GM10248 (cell line): ENCODE results near the gene BTN2A1.
"Not testable (repeated sequence)": the region's sequence is repeated elsewhere in the genome, so short reads cannot be mapped to it uniquely, and the experiment has no call there.

Experiments
- CTCF ChIA-PET: fragments of 300-600 bp; sonication (Branson Sonifier 250); formaldehyde crosslinking; extraction: SDS; loops from one replicate; lab custom pipeline; 2021; ENCODE audit warnings: antibody characterized with exemption; lab: Yijun Ruan, JAX
- POLR2A ChIA-PET: fragments of 350-650 bp; sonication (Branson Sonifier 250); formaldehyde crosslinking; extraction: SDS; loops from one replicate; lab custom pipeline; 2020; ENCODE audit warnings: antibody characterized with exemption; lab: Yijun Ruan, JAX
- DNase-seq: peaks from one replicate; pipeline ENCODE4 v3.0.0; 2012; ENCODE audit errors: extremely low spot score
- CTCF ChIP-seq: IDR thresholded peaks from 2 replicates; pipeline ENCODE4 v1.5.1; 2012; ENCODE audit warnings: mild to moderate bottlenecking, low read depth; ENCODE audit errors: extremely low read depth, missing control alignments, control extremely low read depth

The BTN2A1 gene

DNA sequence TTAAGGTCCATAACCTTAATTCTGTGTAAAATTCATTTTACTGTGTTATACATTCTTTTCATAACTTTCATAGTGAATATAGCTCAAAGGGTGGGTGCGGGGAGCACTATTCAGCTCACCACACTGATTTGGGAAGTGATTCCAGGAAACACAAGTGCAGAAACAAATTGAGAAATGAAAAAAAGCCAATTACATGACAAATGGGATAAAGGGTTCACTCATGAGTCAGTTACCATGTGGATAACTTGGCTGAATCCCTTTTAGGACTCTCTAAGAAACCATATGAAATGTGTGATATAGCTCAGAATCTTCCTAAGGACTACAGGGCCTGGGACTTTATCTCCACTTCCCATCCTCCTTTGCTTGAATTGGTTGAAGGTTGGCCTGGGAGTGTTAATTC is 3.1 kb upstream of the BTN2A1 start:
- DNase-seq, result no peak
- ChIA-PET CTCF (interaction anchor here (0.9 to 3.0 kb wide), 3 partner anchors 10 to 72 kb away, joined by 3 to 6 read pairs (median 3); partner anchors contain the start of gene BTN2A2), POLR2A (no interaction called here)
- no peak for TF ChIP-seq CTCF

GRCh38 chr6:26455357-26455970 is 2.3 kb upstream of the BTN2A1 start:
- CTCF ChIA-PET, result interaction anchor here (1.2 to 3.0 kb wide), 4 partner anchors 9 to 15 kb away, joined by 3 to 6 read pairs (median 5); no protein-coding TSS in a partner anchor
- POLR2A ChIA-PET, result no interaction called here
- no peak for DNase-seq

DNA sequence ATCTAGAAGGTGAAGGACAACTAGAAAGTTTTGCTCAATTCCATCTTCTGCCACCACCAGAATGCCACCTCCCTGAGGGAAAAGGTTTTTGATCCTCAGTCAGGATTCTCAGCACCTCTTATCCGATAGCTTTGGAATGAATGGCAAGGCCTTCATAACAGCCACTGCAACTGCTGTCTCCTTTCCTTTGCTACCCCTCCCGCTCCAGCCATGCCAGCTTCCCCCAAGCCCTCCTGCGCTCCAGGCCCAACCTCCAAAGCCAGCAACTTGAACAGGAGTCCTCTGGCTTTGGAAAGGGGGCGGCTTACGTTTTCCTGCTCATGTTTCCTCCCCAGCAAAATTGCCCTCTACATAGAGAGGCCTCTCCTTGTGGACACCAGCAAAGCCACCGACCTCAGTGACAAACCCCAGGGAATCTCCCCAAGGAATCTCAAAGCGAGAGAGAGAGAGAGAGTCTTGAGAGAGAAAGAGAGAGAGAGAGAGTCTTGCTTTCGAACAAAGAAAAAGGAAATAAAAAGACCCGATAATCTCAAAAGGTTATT is 420 bp upstream of the BTN2A1 start:
- no peak for DNase-seq
- no peak for TF ChIP-seq CTCF
- CTCF ChIA-PET, result no interaction called here
- POLR2A ChIA-PET, result no interaction called here

More at GRCh38 chr6:26455357-26455970, 2.3 kb upstream of the BTN2A1 start:
- no peak for TF ChIP-seq CTCF

DNA sequence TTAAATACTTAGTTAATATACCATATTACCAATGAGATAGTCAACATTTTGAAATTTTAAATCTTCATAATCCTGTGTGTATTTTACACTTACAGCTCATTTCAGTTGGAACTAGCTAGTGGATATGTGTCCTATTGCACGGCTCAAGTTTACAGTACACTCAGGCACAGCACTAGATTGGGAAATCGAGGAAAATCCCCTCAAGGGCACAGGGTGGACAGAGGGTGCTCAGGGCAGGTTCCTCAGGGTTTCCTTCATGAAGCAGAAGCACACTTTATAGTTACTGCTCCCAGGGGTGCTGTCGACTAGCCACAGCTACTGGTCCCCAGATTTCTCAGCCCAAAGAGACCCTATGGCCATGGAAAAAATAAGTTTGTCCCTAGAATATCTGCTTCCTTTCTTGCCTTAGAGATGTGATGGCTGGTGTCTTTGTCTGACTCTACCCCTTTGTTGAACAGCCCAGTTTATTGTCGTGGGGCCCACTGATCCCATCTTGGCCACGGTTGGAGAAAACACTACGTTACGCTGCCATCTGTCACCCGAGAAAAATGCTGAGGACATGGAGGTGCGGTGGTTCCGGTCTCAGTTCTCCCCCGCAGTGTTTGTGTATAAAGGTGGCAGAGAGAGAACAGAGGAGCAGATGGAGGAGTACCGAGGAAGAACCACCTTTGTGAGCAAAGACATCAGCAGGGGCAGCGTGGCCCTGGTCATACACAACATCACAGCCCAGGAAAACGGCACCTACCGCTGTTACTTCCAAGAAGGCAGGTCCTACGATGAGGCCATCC is 1.5 kb downstream of the BTN2A1 start:
- POLR2A ChIA-PET, result no interaction called here
- no peak for TF ChIP-seq CTCF
- no peak for DNase-seq
- CTCF ChIA-PET, result no interaction called here

DNA sequence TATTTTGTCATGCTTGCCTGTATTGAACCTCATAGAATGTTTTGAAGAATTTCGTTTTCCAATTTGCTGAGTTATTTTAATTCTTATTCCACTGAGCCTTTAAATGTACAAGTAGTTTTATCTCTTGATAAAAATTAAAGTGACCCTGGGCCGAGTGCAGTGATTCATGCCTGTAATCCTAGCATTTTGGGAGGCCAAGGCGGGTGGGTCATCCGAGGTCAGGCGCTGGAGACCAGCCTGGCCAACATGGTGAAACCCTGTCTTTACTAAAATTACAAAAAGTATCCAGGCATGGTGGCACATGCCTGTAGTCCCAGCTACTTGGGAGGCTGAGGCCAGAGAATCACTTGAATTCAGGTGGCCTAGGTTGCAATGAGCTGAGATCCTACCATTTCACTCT is 3.6 kb downstream of the BTN2A1 start:
- CTCF ChIA-PET, result interaction anchor here (1.4 to 2.4 kb wide), 3 partner anchors 11 to 19 kb away, joined by 4 to 11 read pairs (median 5); no protein-coding TSS in a partner anchor
- not testable (repeated sequence) for DNase-seq

DNA sequence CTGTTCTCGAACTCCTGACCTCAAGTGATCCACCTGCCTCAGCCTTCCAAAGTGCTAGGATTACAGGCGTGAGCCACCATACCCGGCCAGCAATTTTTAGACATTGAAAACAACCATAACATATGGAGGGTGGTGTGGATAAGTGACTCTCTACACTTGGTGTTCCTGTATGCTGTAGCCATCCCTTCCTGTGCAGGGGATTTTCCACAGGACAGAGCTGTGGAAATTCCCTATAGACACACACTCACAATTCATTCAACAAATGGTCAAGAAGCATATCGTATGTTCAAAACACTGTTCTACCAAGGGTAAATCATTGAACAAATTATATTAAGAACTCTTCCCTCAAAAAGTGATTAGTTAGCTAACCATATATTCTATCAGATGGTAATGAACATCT is 6.3 kb downstream of the BTN2A1 start:
- ChIA-PET CTCF (interaction anchor here (1.1 to 2.4 kb wide), 5 partner anchors 8 to 122 kb away, joined by 3 to 5 read pairs (median 4); no protein-coding TSS in a partner anchor), POLR2A (interaction anchor here (0.9 kb wide), 1 partner anchor 10 kb away, joined by 3 read pairs; no protein-coding TSS in a partner anchor)
- DNase-seq, result no peak
- no peak for TF ChIP-seq CTCF

More for the DNA sequence above, 3.6 kb downstream of the BTN2A1 start:
- POLR2A ChIA-PET, result not testable (repeated sequence)
